Measurements from ENCODE around the gene SMIM1.

The SMIM1 gene

DNA sequence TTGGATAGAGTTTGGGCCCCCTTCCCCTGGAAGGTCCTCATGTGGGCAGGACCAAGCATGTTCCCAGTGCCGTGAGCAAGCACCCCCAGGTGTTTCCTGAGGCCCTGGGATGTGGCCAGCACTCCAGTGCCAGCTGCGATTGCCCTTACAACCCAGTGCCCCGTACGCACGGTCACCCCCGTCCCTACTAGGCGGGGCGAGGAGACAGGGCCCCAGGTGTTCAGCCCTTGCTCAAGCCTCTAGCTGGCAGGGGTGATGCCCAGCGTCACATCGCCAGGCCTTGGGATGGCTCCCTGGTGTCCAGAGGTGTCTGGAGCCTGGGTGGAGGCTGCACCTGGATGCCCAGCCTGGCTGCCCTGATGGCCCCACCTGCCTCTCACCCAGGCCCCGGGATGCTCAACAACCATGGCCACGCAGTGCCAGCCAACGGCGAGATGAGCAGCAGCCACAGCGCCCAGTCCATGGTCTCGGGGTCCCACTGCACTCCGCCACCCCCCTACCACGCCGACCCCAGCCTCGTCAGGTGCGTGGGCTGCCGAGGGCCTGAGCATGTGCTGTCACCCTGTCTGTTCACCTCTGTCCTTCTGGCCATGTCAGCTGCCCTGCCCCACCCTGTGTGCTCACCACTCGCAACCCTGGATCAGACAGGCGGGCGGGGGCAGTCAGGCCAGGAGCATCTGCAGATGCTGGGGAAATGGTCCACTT is 41.9 kb upstream of the SMIM1 start:
- FAIRE-seq (no peak), DNase-seq (ENCODE audit: insufficient read length, low spot score) (no peak)
- TF ChIP-seq SPI1 (IDR thresholded peaks at IDR 0.05; ENCODE audit: low read depth, low read length) (no peak), TAF1 (IDR thresholded peaks at IDR 0.05; ENCODE audit: low read depth, low read length) (no peak), POLR2A (IDR thresholded peaks at IDR 0.05; ENCODE audit: low read depth, low read length) (no peak), POU2F2 (IDR thresholded peaks at IDR 0.05; ENCODE audit: low read depth, low read length) (no peak), POLR2AphosphoS5 (IDR thresholded peaks at IDR 0.05; ENCODE audit: low read depth, low read length) (no peak), PAX5 (IDR thresholded peaks at IDR 0.05; ENCODE audit: insufficient read depth, low read length, severe bottlenecking) (no peak)

- TF ChIP-seq PAX5 (IDR thresholded peaks at IDR 0.05; ENCODE audit: insufficient read depth, low read length, severe bottlenecking), result no peak
- TF ChIP-seq SPI1 (IDR thresholded peaks at IDR 0.05; ENCODE audit: low read depth, low read length), result no peak
- TF ChIP-seq POLR2A (IDR thresholded peaks at IDR 0.05; ENCODE audit: low read depth, low read length), result no peak
- TF ChIP-seq POU2F2 (IDR thresholded peaks at IDR 0.05; ENCODE audit: low read depth, low read length), result no peak
- TF ChIP-seq POLR2AphosphoS5 (IDR thresholded peaks at IDR 0.05; ENCODE audit: low read depth, low read length), result no peak
- no peak for TF ChIP-seq TAF1 (IDR thresholded peaks at IDR 0.05; ENCODE audit: low read depth, low read length)
- DNase-seq (ENCODE audit: insufficient read length, low spot score) (no peak), FAIRE-seq (no peak)
These were observed 40.7 kb upstream of the SMIM1 start for GRCh38 chr1:3731583-3732433.

DNA sequence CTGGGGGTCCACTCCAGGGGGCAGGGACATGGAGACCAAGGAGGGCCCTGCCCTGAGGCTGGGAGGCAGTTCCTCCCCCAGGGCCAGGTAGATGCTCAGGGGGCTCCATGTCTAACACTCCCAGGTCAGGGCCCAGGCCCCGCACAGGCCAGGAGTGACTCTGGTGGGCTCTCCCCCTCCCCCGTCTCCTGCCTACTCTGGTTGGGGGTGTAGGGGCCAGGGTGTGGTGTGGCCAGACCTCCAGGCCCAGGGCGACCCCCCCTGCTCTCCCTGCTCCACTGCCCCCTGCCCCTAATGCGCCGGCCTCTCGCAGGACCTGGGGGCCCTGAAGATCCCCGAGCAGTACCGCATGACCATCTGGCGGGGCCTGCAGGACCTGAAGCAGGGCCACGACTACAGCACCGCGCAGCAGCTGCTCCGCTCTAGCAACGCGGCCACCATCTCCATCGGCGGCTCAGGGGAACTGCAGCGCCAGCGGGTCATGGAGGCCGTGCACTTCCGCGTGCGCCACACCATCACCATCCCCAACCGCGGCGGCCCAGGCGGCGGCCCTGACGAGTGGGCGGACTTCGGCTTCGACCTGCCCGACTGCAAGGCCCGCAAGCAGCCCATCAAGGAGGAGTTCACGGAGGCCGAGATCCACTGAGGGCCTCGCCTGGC is 40.0 kb upstream of the SMIM1 start:
- no peak for TF ChIP-seq SPI1 (IDR thresholded peaks at IDR 0.05; ENCODE audit: low read depth, low read length)
- TF ChIP-seq POLR2A (IDR thresholded peaks at IDR 0.05; ENCODE audit: low read depth, low read length), result no peak
- TF ChIP-seq TAF1 (IDR thresholded peaks at IDR 0.05; ENCODE audit: low read depth, low read length), result no peak
- no peak for TF ChIP-seq POLR2AphosphoS5 (IDR thresholded peaks at IDR 0.05; ENCODE audit: low read depth, low read length)
- TF ChIP-seq PAX5 (IDR thresholded peaks at IDR 0.05; ENCODE audit: insufficient read depth, low read length, severe bottlenecking), result no peak
- TF ChIP-seq POU2F2 (IDR thresholded peaks at IDR 0.05; ENCODE audit: low read depth, low read length), result no peak
- DNase-seq (ENCODE audit: insufficient read length, low spot score) (no peak), FAIRE-seq (no peak)

GRCh38 chr1:3733094-3733882 is 39.3 kb upstream of the SMIM1 start:
- DNase-seq (ENCODE audit: insufficient read length, low spot score), result no peak
- no peak for FAIRE-seq

DNA sequence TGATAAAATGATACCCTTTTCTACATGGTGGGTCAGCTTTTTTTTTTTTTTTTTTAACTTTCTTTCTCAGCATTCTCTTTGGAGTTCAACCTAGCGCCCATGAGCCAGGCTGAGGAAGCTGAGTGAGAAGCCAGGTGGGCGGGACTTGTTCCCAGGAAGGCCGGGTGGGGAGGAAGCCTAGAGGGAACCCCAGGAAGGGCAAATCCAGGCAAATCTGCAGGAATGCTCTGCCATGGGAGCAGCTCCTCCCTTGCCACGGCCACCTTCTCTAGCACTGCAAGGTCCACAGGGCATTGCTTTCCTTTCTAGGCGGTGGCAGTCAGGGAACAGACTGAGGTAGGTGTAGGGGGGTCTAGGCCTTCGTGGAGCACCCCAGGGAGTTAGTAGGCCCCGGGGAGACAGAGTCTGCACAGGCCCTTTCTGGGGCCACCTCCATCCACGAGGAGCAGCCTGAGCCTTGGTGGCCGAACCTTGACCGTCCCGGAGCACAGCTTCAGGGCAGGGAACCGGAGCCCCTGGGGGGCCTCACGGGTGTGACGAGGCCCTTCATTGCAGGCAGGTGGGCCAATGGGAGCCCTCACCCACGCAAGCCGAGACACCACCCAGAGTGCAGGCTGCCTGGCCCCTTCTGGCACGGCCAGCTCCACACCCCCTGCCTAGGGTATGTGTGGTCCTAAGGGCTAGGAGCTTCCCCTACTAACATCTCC is 38.5 kb upstream of the SMIM1 start:
- FAIRE-seq, result no peak

More at GRCh38 chr1:3733094-3733882, 39.3 kb upstream of the SMIM1 start:
- TF ChIP-seq POLR2A (IDR thresholded peaks at IDR 0.05; ENCODE audit: low read depth, low read length) (no peak), POLR2AphosphoS5 (IDR thresholded peaks at IDR 0.05; ENCODE audit: low read depth, low read length) (no peak), POU2F2 (IDR thresholded peaks at IDR 0.05; ENCODE audit: low read depth, low read length) (no peak), PAX5 (IDR thresholded peaks at IDR 0.05; ENCODE audit: insufficient read depth, low read length, severe bottlenecking) (no peak), SPI1 (IDR thresholded peaks at IDR 0.05; ENCODE audit: low read depth, low read length) (no peak), TAF1 (IDR thresholded peaks at IDR 0.05; ENCODE audit: low read depth, low read length) (no peak)

GRCh38 chr1:3734602-3735001 is 37.9 kb upstream of the SMIM1 start:
- no peak for DNase-seq (ENCODE audit: insufficient read length, low spot score)
- FAIRE-seq, result no peak
- TF ChIP-seq POU2F2 (IDR thresholded peaks at IDR 0.05; ENCODE audit: low read depth, low read length) (no peak), POLR2A (IDR thresholded peaks at IDR 0.05; ENCODE audit: low read depth, low read length) (no peak), POLR2AphosphoS5 (IDR thresholded peaks at IDR 0.05; ENCODE audit: low read depth, low read length) (no peak), SPI1 (IDR thresholded peaks at IDR 0.05; ENCODE audit: low read depth, low read length) (no peak), TAF1 (IDR thresholded peaks at IDR 0.05; ENCODE audit: low read depth, low read length) (no peak), PAX5 (IDR thresholded peaks at IDR 0.05; ENCODE audit: insufficient read depth, low read length, severe bottlenecking) (no peak)

More for the DNA sequence above, 38.5 kb upstream of the SMIM1 start:
- no peak for DNase-seq (ENCODE audit: insufficient read length, low spot score)
- TF ChIP-seq SPI1 (IDR thresholded peaks at IDR 0.05; ENCODE audit: low read depth, low read length) (no peak), POLR2AphosphoS5 (IDR thresholded peaks at IDR 0.05; ENCODE audit: low read depth, low read length) (no peak), POU2F2 (IDR thresholded peaks at IDR 0.05; ENCODE audit: low read depth, low read length) (no peak), PAX5 (IDR thresholded peaks at IDR 0.05; ENCODE audit: insufficient read depth, low read length, severe bottlenecking) (no peak), POLR2A (IDR thresholded peaks at IDR 0.05; ENCODE audit: low read depth, low read length) (no peak), TAF1 (IDR thresholded peaks at IDR 0.05; ENCODE audit: low read depth, low read length) (no peak)

DNA sequence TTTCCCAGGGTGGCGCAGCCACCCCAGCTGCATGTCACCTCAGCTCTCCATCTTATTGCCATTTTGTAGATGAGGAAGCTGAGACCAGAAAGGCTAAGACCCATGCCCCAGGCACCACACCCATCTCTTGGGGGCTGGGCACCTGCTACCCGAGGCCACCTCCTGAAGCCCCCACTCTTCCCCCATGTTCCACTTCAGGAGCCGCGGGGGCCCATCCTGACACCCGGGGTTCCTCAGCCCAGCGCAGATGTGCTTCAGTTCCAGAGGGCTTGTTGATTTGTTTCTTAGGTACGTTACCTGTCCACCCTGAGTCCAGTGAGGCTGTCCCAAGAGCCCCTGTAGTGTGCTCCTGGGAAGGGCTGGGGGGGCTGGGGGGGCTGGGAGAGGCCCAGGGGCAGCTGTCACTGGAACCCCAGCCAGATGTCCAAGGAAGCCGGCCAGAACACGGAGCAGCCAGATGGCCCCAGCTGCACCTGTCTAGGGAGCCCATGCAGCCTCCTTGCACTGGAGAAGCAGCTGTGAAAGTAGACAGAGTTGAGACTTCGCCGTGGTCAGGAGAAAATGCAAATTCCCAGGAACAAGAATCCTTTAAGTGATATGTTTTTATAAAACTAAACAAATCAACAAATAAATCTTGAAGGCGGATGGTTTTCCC is 37.4 kb upstream of the SMIM1 start:
- TF ChIP-seq TAF1 (IDR thresholded peaks at IDR 0.05; ENCODE audit: low read depth, low read length) (no peak), PAX5 (IDR thresholded peaks at IDR 0.05; ENCODE audit: insufficient read depth, low read length, severe bottlenecking) (no peak), POLR2A (IDR thresholded peaks at IDR 0.05; ENCODE audit: low read depth, low read length) (no peak), POLR2AphosphoS5 (IDR thresholded peaks at IDR 0.05; ENCODE audit: low read depth, low read length) (no peak), SPI1 (IDR thresholded peaks at IDR 0.05; ENCODE audit: low read depth, low read length) (no peak), POU2F2 (IDR thresholded peaks at IDR 0.05; ENCODE audit: low read depth, low read length) (no peak)
- DNase-seq (ENCODE audit: insufficient read length, low spot score) (no peak), FAIRE-seq (no peak)

Measured in GM12891 (cell line).